ENCODE data around the gene MLIP.

- TF ChIP-seq POLR2AphosphoS5 (IDR thresholded peaks at IDR 0.05; ENCODE audit: insufficient read depth in 1 of 2, low read depth in 1 of 2) (no peak), CTCF (IDR thresholded peaks at IDR 0.05) (no peak), POLR2A (IDR thresholded peaks at IDR 0.05) (no peak)
Measured at GRCh38 chr6:54232703-54233102, 121.5 kb downstream of the MLIP start.

Measured in vagina (tissue), 2 donors.